ENCODE measurements around the gene PABPN1.
"Not testable (repeated sequence)": the region's sequence is repeated elsewhere in the genome, so short reads cannot be mapped to it uniquely, and the experiment has no call there.

Gene PABPN1

GRCh38 chr14:23323838-23324454 lies 2.7 kb downstream of the PABPN1 start:
- Histone ChIP-seq H3K4me2 (ENCODE audit: low read depth, low read length) (no peak overlapping the region), H3K27me3 (replicated peaks; ENCODE audit: insufficient read depth, low read length) (no peaks in the 10 kb centered on the region), H3K9ac (ENCODE audit: low read length) (no peak overlapping the region), H3K27ac (ENCODE audit: low read length) (no peak overlapping the region), H3K4me3 (ENCODE audit: low read length) (no peak overlapping the region), H4K20me1 (ENCODE audit: insufficient read depth, low read length) (no peaks in the 10 kb centered on the region), H3K36me3 (replicated peaks; ENCODE audit: insufficient read depth, low read length) (no peaks in the 10 kb centered on the region), H3K79me2 (ENCODE audit: low read length) (peaks cover 18% of the 10 kb centered on the region), H3K9me3 (replicated peaks; ENCODE audit: insufficient read depth, low read length) (no peaks in the 10 kb centered on the region), H2AFZ (ENCODE audit: low read length) (no peak overlapping the region), H3K9me2 (replicated peaks; ENCODE audit: insufficient read depth, low read length) (no peaks in the 10 kb centered on the region), H3F3A (ENCODE audit: insufficient read depth, low read length) (no peaks in the 10 kb centered on the region), H3K4me1 (ENCODE audit: low read length) (peaks cover 4% of the 10 kb centered on the region; the same call in 1 of the 2 replicates)
- TF ChIP-seq CTCF (IDR thresholded peaks at IDR 0.05; ENCODE audit: low read length): no peak
- no peak for TF ChIP-seq EZH2 (optimal IDR thresholded peaks at IDR 0.05; ENCODE audit: low read depth, low read length)
- TF ChIP-seq EZH2phosphoT487 (IDR thresholded peaks at IDR 0.05; ENCODE audit: low read length): no peak
- no peak for DNase-seq

DNA sequence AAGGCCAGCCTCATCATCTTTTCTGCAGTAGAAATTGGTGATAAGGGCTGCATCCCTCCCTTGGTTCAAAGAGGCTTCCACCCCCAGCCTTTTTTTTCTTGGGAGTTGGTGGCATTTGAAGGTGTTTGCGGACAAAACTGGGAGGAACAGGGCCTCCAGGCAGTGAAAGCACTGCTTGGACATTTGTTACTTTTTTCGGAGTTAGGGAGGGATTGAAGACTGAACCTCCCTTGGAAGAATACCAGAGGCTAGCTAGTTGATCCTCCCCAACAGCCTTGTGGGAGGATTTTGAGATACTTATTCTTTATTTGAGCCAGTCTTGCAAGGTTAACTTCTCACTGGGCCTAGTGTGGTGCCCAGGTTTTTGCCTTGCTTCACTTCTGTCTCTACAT lies 3.2 kb downstream of the PABPN1 start:
- Histone ChIP-seq H2AFZ (ENCODE audit: low read length) (no peak overlapping the region), H3K9me3 (replicated peaks; ENCODE audit: insufficient read depth, low read length) (no peaks in the 10 kb centered on the region), H3K4me2 (ENCODE audit: low read depth, low read length) (no peak overlapping the region), H3F3A (ENCODE audit: insufficient read depth, low read length) (no peaks in the 10 kb centered on the region), H3K27ac (ENCODE audit: low read length) (no peak overlapping the region), H3K9ac (ENCODE audit: low read length) (no peak overlapping the region), H3K27me3 (replicated peaks; ENCODE audit: insufficient read depth, low read length) (no peaks in the 10 kb centered on the region), H3K4me3 (ENCODE audit: low read length) (no peak overlapping the region), H3K9me2 (replicated peaks; ENCODE audit: insufficient read depth, low read length) (no peaks in the 10 kb centered on the region), H3K4me1 (ENCODE audit: low read length) (peaks cover 4% of the 10 kb centered on the region; the same call in 1 of the 2 replicates), H3K79me2 (ENCODE audit: low read length) (peaks cover 18% of the 10 kb centered on the region), H3K36me3 (replicated peaks; ENCODE audit: insufficient read depth, low read length) (no peaks in the 10 kb centered on the region), H4K20me1 (ENCODE audit: insufficient read depth, low read length) (no peaks in the 10 kb centered on the region)
- DNase-seq: no peak
- TF ChIP-seq EZH2 (optimal IDR thresholded peaks at IDR 0.05; ENCODE audit: low read depth, low read length) (no peak), EZH2phosphoT487 (IDR thresholded peaks at IDR 0.05; ENCODE audit: low read length) (no peak)

GRCh38 chr14:23324993-23325392 lies 3.7 kb downstream of the PABPN1 start:
- TF ChIP-seq CTCF (IDR thresholded peaks at IDR 0.05; ENCODE audit: low read length) (no peak), EZH2phosphoT487 (IDR thresholded peaks at IDR 0.05; ENCODE audit: low read length) (no peak), EZH2 (optimal IDR thresholded peaks at IDR 0.05; ENCODE audit: low read depth, low read length) (no peak)
- H4K20me1 ChIP-seq (ENCODE audit: insufficient read depth, low read length): no peaks in the 10 kb centered on the region
- H3K4me1 ChIP-seq (ENCODE audit: low read length): peaks cover 4% of the 10 kb centered on the region; the same call in 1 of the 2 replicates
- no peaks in the 10 kb centered on the region for H3F3A ChIP-seq (ENCODE audit: insufficient read depth, low read length)
- H3K36me3 ChIP-seq (replicated peaks; ENCODE audit: insufficient read depth, low read length): no peaks in the 10 kb centered on the region
- H2AFZ ChIP-seq (ENCODE audit: low read length): no peak overlapping the region
- no peak overlapping the region for H3K4me2 ChIP-seq (ENCODE audit: low read depth, low read length)
- H3K4me3 ChIP-seq (ENCODE audit: low read length): no peak overlapping the region
- H3K79me2 ChIP-seq (ENCODE audit: low read length): peaks cover 18% of the 10 kb centered on the region
- no peak overlapping the region for H3K27ac ChIP-seq (ENCODE audit: low read length)
- DNase-seq: no peak
- H3K27me3 ChIP-seq (replicated peaks; ENCODE audit: insufficient read depth, low read length): no peaks in the 10 kb centered on the region
- no peak overlapping the region for H3K9ac ChIP-seq (ENCODE audit: low read length)
- H3K9me2 ChIP-seq (replicated peaks; ENCODE audit: insufficient read depth, low read length): no peaks in the 10 kb centered on the region
- H3K9me3 ChIP-seq (replicated peaks; ENCODE audit: insufficient read depth, low read length): no peaks in the 10 kb centered on the region

GRCh38 chr14:23325746-23326145 lies 4.5 kb downstream of the PABPN1 start:
- H3K4me2 ChIP-seq (ENCODE audit: low read depth, low read length); H3K36me3 ChIP-seq (replicated peaks; ENCODE audit: insufficient read depth, low read length); H3K9me2 ChIP-seq (replicated peaks; ENCODE audit: insufficient read depth, low read length); H4K20me1 ChIP-seq (ENCODE audit: insufficient read depth, low read length); H3K9me3 ChIP-seq (replicated peaks; ENCODE audit: insufficient read depth, low read length); H3K4me1 ChIP-seq (ENCODE audit: low read length); H3K27ac ChIP-seq (ENCODE audit: low read length); H3F3A ChIP-seq (ENCODE audit: insufficient read depth, low read length); H2AFZ ChIP-seq (ENCODE audit: low read length); H3K27me3 ChIP-seq (replicated peaks; ENCODE audit: insufficient read depth, low read length); H3K4me3 ChIP-seq (ENCODE audit: low read length); H3K9ac ChIP-seq (ENCODE audit: low read length); DNase-seq: not testable (repeated sequence)
- peaks cover 18% of the 10 kb centered on the region for H3K79me2 ChIP-seq (ENCODE audit: low read length)
